Measurements from ENCODE around the gene C16orf92. TPM values are rescaled to one million over a fixed set of nuclear protein-coding genes. Genes with fewer than 3 reads are reported as not detected.

C16orf92 gene
- total and polyA plus RNA-seq, 2 donors (not counting 3 experiments of a cell fraction or from before 2014, with no cell fraction given) = not detected

DNA sequence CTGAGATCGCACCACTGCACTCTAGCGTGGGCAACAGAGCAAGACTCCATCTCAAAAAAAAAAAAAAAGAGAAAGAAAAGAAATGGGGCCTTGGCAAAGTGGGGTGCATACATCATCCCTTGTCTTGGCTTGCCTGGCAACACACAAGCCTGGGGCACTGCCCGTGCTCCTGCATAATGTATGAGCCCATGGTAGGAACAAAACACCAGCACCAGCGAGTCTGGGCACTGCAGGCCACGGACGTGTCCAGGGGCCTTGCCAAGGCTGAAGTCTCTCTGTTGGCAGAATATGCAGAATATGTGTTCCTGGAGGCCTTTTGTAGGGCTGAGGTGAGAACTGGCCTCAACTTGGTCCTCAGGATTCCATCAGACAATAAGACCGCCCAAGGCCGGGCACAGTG lies 26.9 kb downstream of the C16orf92 start:
- intact Hi-C loops (cut with micrococcal nuclease) = loop anchor here (2.0 kb wide), 2 partner anchors 15 to 43 kb away; partner anchors contain the start of gene ALDOA
- H4K20me1 ChIP-seq (replicated peaks; ENCODE audit: control insufficient read depth, extremely low read depth, insufficient read depth, low read length) = no peaks in the 10 kb centered on the region
- CTCF ChIA-PET = interaction anchor here (1.1 to 3.3 kb wide), 3 partner anchors 17 to 349 kb away, joined by 4 to 15 read pairs (median 5); partner anchors contain the start of gene TBX6
- TF ChIP-seq MYC (IDR thresholded peaks at IDR 0.05; ENCODE audit: low read depth, low read length) (no peak), POLR2A (IDR thresholded peaks at IDR 0.05; ENCODE audit: low read depth, low read length) (no peak), FOS (IDR thresholded peaks at IDR 0.05; ENCODE audit: borderline replicate concordance, insufficient read depth, low read length) (no peak)
- FAIRE-seq (no peak), DNase-seq (ENCODE audit: low read depth, low spot score) (no peak)
- no peak overlapping the region for H3K4me3 ChIP-seq (replicated peaks in 1 of 3; ENCODE audit: insufficient read depth in 1 of 3, low read depth in 1 of 3, low read length in 3 of 3)
- H3K9ac ChIP-seq (replicated peaks; ENCODE audit: extremely low read depth, insufficient read depth, low read length) = no peak overlapping the region
- BruUV-seq (replicated peaks) = no TSS peak
- no peak overlapping the region for H3K4me2 ChIP-seq (ENCODE audit: insufficient read depth, low read length)
- H3K27ac ChIP-seq (ENCODE audit: insufficient read depth, low read depth, low read length) = no peak overlapping the region
- dilution Hi-C loops (cut with MboI; ENCODE audit: extremely low pct_ligation_motif_present, low sequenced_read_pairs) = no loop called here
- H3K9me1 ChIP-seq (replicated peaks; ENCODE audit: control insufficient read depth, extremely low read depth, insufficient read depth, low read length) = no peaks in the 10 kb centered on the region
- no peaks in the 10 kb centered on the region for H3K9me3 ChIP-seq (replicated peaks; ENCODE audit: control insufficient read depth, insufficient read depth, low read length)
- no peaks in the 10 kb centered on the region for H3K36me3 ChIP-seq (ENCODE audit: control insufficient read depth in 2 of 2, extremely low read depth in 1 of 2, insufficient read depth in 2 of 2, low read length in 2 of 2)
- POLR2A ChIA-PET = no interaction called here
- no peaks in the 10 kb centered on the region for H3K27me3 ChIP-seq (ENCODE audit: control insufficient read depth in 2 of 2, insufficient read depth in 2 of 2, low read length in 2 of 2)
- H3K79me2 ChIP-seq (ENCODE audit: control insufficient read depth, insufficient read depth, low read length) = peaks cover 4% of the 10 kb centered on the region
- peaks cover 29% of the 10 kb centered on the region for H3K4me1 ChIP-seq (ENCODE audit: control insufficient read depth, extremely low read depth, insufficient read depth, low read length)
- H2AFZ ChIP-seq (ENCODE audit: low read depth, low read length) = no peak overlapping the region

DNA sequence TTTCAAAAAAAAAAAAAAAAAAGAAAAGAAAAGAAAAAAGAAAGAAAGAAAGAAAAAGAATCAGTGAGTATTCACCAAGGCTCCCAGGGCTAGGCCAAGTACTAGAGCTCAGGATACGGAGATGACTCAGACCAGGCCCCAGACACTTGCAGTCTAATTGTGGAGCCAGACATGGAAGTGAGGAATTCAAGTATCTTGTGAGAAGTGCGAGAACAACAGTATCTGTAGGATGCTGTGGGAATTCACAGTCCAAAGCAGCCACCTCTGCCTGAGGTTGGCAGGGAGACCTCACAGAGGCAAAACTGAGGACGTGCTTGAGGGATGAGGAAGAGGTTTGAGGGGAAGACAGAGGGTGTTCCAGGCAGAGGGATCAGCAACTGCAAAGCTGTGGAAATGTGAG lies 28.5 kb downstream of the C16orf92 start:
- Histone ChIP-seq H3K27me3 (ENCODE audit: control insufficient read depth in 2 of 2, insufficient read depth in 2 of 2, low read length in 2 of 2) (no peaks in the 10 kb centered on the region), H3K4me3 (replicated peaks in 1 of 3; ENCODE audit: insufficient read depth in 1 of 3, low read depth in 1 of 3, low read length in 3 of 3) (no peak overlapping the region), H3K36me3 (ENCODE audit: control insufficient read depth in 2 of 2, extremely low read depth in 1 of 2, insufficient read depth in 2 of 2, low read length in 2 of 2) (no peaks in the 10 kb centered on the region), H4K20me1 (replicated peaks; ENCODE audit: control insufficient read depth, extremely low read depth, insufficient read depth, low read length) (no peaks in the 10 kb centered on the region), H3K79me2 (ENCODE audit: control insufficient read depth, insufficient read depth, low read length) (peaks cover 4% of the 10 kb centered on the region), H3K4me1 (ENCODE audit: control insufficient read depth, extremely low read depth, insufficient read depth, low read length) (peaks cover 35% of the 10 kb centered on the region), H3K27ac (ENCODE audit: insufficient read depth, low read depth, low read length) (peak overlapping the region; percentile 80), H3K9me1 (replicated peaks; ENCODE audit: control insufficient read depth, extremely low read depth, insufficient read depth, low read length) (no peaks in the 10 kb centered on the region), H3K9me3 (replicated peaks; ENCODE audit: control insufficient read depth, insufficient read depth, low read length) (no peaks in the 10 kb centered on the region), H2AFZ (ENCODE audit: low read depth, low read length) (peak overlapping the region; percentile 70), H3K4me2 (ENCODE audit: insufficient read depth, low read length) (peak overlapping the region; percentile 29), H3K9ac (replicated peaks; ENCODE audit: extremely low read depth, insufficient read depth, low read length) (peak overlapping the region; percentile 65)
- ChIA-PET POLR2A (interaction anchor here (0.6 to 1.2 kb wide), 2 partner anchors 14 to 483 kb away, joined by 3 to 8 read pairs; partner anchors contain the start of genes ALDOA and ZNF747), CTCF (interaction anchor here (0.6 to 3.5 kb wide), 7 partner anchors 9 to 360 kb away, joined by 3 to 20 read pairs (median 3); partner anchors contain the start of genes ALDOA and TBX6)
- BruUV-seq (replicated peaks) = no TSS peak
- no peak for TF ChIP-seq MYC (IDR thresholded peaks at IDR 0.05; ENCODE audit: low read depth, low read length)
- no peak for TF ChIP-seq GATA2 (IDR thresholded peaks at IDR 0.05; ENCODE audit: insufficient read depth, insufficient read length, low read depth, low read length)
- TF ChIP-seq, protein P1, sequence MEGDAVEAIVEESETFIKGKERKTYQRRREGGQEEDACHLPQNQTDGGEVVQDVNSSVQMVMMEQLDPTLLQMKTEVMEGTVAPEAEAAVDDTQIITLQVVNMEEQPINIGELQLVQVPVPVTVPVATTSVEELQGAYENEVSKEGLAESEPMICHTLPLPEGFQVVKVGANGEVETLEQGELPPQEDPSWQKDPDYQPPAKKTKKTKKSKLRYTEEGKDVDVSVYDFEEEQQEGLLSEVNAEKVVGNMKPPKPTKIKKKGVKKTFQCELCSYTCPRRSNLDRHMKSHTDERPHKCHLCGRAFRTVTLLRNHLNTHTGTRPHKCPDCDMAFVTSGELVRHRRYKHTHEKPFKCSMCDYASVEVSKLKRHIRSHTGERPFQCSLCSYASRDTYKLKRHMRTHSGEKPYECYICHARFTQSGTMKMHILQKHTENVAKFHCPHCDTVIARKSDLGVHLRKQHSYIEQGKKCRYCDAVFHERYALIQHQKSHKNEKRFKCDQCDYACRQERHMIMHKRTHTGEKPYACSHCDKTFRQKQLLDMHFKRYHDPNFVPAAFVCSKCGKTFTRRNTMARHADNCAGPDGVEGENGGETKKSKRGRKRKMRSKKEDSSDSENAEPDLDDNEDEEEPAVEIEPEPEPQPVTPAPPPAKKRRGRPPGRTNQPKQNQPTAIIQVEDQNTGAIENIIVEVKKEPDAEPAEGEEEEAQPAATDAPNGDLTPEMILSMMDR (IDR thresholded peaks at IDR 0.05; ENCODE audit: extremely low read depth in 1 of 2, insufficient read depth in 1 of 2, low read depth in 1 of 2, low read length in 2 of 2) = no peak
- TF ChIP-seq JUN (IDR thresholded peaks at IDR 0.05; ENCODE audit: borderline replicate concordance, insufficient read depth, insufficient read length, low read depth) = peak; percentile 46
- TF ChIP-seq, protein P2, sequence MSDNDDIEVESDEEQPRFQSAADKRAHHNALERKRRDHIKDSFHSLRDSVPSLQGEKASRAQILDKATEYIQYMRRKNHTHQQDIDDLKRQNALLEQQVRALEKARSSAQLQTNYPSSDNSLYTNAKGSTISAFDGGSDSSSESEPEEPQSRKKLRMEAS (IDR thresholded peaks at IDR 0.05; ENCODE audit: insufficient read depth, insufficient read length) = no peak
- TF ChIP-seq POLR2AphosphoS5 (IDR thresholded peaks at IDR 0.05; ENCODE audit: insufficient read depth, low read depth, low read length) = peak; percentile 24
- TF ChIP-seq EZH2 (IDR thresholded peaks at IDR 0.05; ENCODE audit: borderline replicate concordance, low read depth, low read length, severe bottlenecking) = no peak
- TF ChIP-seq POLR2A (IDR thresholded peaks at IDR 0.05; ENCODE audit: low read depth, low read length) = peak; percentile 25
- TF ChIP-seq FOS (IDR thresholded peaks at IDR 0.05; ENCODE audit: borderline replicate concordance, insufficient read depth, low read length) = peak; percentile 78
- FAIRE-seq (peak; percentile 96), DNase-seq (ENCODE audit: low read depth, low spot score) (peak; percentile 75)
- intact Hi-C loops (cut with micrococcal nuclease) = loop anchor here (2.0 kb wide), 2 partner anchors 13 to 41 kb away; partner anchors contain the start of gene ALDOA
- dilution Hi-C loops (cut with MboI; ENCODE audit: extremely low pct_ligation_motif_present, low sequenced_read_pairs) = no loop called here

Data from endothelial cell of umbilical vein (primary cell).